Measurements from ENCODE around the gene DPYSL5. TPM values are rescaled to one million over a fixed set of nuclear protein-coding genes. Genes with fewer than 3 reads are reported as not detected.

The DPYSL5 gene
- total RNA-seq, 1 experiment from 2014 or later: not detected

Other genes starting within 250 kb of the DPYSL5 start
- not detected in 2 replicates for gene CIB4, start 206.8 kb upstream of the DPYSL5 start, total RNA-seq (2014; rRNA removed; shearing (Covaris generic); ENCODE audit: low replicate concordance)
- gene KCNK3, start 155.4 kb upstream of the DPYSL5 start, total RNA-seq (2014; rRNA removed; shearing (Covaris generic); ENCODE audit: low replicate concordance): 0.69 TPM in 1 of 2 replicates, not detected in the other
- 18.9 and 31.0 TPM in 2 replicates for gene SLC35F6, start 83.8 kb upstream of the DPYSL5 start, total RNA-seq (2014; rRNA removed; shearing (Covaris generic); ENCODE audit: low replicate concordance)
- gene CENPA, start 62.1 kb upstream of the DPYSL5 start, total RNA-seq (2014; rRNA removed; shearing (Covaris generic); ENCODE audit: low replicate concordance): 19.8 and 24.5 TPM in 2 replicates
- 4.8 and 7.9 TPM in 2 replicates for gene MAPRE3, start 122.5 kb downstream of the DPYSL5 start, total RNA-seq (2014; rRNA removed; shearing (Covaris generic); ENCODE audit: low replicate concordance)
- 35.7 and 47.2 TPM in 2 replicates for gene TMEM214, start 184.8 kb downstream of the DPYSL5 start, total RNA-seq (2014; rRNA removed; shearing (Covaris generic); ENCODE audit: low replicate concordance)
- gene AGBL5, start 203.5 kb downstream of the DPYSL5 start, total RNA-seq (2014; rRNA removed; shearing (Covaris generic); ENCODE audit: low replicate concordance): 19.0 and 26.0 TPM in 2 replicates
- gene OST4, start 223.5 kb downstream of the DPYSL5 start, total RNA-seq (2014; rRNA removed; shearing (Covaris generic); ENCODE audit: low replicate concordance): 260 and 483 TPM in 2 replicates
- 91.6 and 144 TPM in 2 replicates for gene EMILIN1, start 230.5 kb downstream of the DPYSL5 start, total RNA-seq (2014; rRNA removed; shearing (Covaris generic); ENCODE audit: low replicate concordance)
- 1.8 and 5.0 TPM in 2 replicates for gene KHK, start 238.6 kb downstream of the DPYSL5 start, total RNA-seq (2014; rRNA removed; shearing (Covaris generic); ENCODE audit: low replicate concordance)

All from MG63 (cell line).